Fibroblast of lung (primary cell): ENCODE data around the gene KRT72. TPM values are rescaled to one million over a fixed set of nuclear protein-coding genes. Genes with fewer than 3 reads are reported as not detected.
"Not testable (repeated sequence)": the region's sequence is repeated elsewhere in the genome, so short reads cannot be mapped to it uniquely, and the experiment has no call there.

Experiments
- DNase-seq, 2 donors: peaks; one replicate each; pipeline versions ENCODE4 v3.0.0 to v3.0.0-alpha.2; 2010; ENCODE audit warnings: low read depth in 2 of 2
- H2AFZ ChIP-seq: 2 replicates; pipeline ENCODE4 v1.5.1; 2012; ENCODE audit warnings: low read length, control low read depth, inconsistent platforms
- H3K27ac ChIP-seq: 2 replicates; pipeline ENCODE4 v1.5.1; 2011; ENCODE audit warnings: low read length, control low read depth; ENCODE audit not compliant: insufficient read depth
- H3K27me3 ChIP-seq: 2 replicates; pipeline ENCODE4 v1.5.1; 2011; ENCODE audit warnings: mild to moderate bottlenecking, low read length; ENCODE audit not compliant: control insufficient read depth, insufficient read depth
- H3K36me3 ChIP-seq: 2 replicates; pipeline ENCODE4 v1.5.1; 2011; ENCODE audit warnings: low read length; ENCODE audit not compliant: control insufficient read depth, insufficient read depth
- H3K4me1 ChIP-seq: 2 replicates; pipeline ENCODE4 v1.5.1; 2011; ENCODE audit warnings: low read length; ENCODE audit not compliant: control insufficient read depth, insufficient read depth; ENCODE audit errors: extremely low read depth
- H3K4me2 ChIP-seq: 2 replicates; pipeline ENCODE4 v1.5.1; 2011; ENCODE audit warnings: low read length, control low read depth; ENCODE audit not compliant: insufficient read depth; ENCODE audit errors: extremely low read depth
- H3K4me3 ChIP-seq, 4 experiments: fragments of 200-600 bp in 1 of 4; sonication (generic) in 1 of 4; replicated peaks in 1 of 4; 2 replicates each; pipeline ENCODE4 v1.5.1; 2011 to 2016; ENCODE audit warnings: low read length in 4 of 4, low read depth in 3 of 4, mild to moderate bottlenecking in 3 of 4, control low read depth in 2 of 4, inconsistent platforms in 1 of 4, mixed read lengths in 1 of 4; ENCODE audit not compliant: insufficient read depth in 1 of 4; ENCODE audit errors: control extremely low read depth in 1 of 4
- H3K79me2 ChIP-seq: 2 replicates; pipeline ENCODE4 v1.5.1; 2012; ENCODE audit warnings: mild to moderate bottlenecking, low read length, inconsistent platforms; ENCODE audit not compliant: control insufficient read depth, insufficient read depth
- H3K9ac ChIP-seq: 2 replicates; pipeline ENCODE4 v1.5.1; 2011; ENCODE audit warnings: mild to moderate bottlenecking, low read length, control low read depth; ENCODE audit not compliant: insufficient read depth
- H3K9me3 ChIP-seq: 2 replicates; pipeline ENCODE4 v1.5.1; 2012; ENCODE audit warnings: low read depth, low read length; ENCODE audit not compliant: control insufficient read depth, insufficient read depth
- H4K20me1 ChIP-seq: 2 replicates; pipeline ENCODE4 v1.5.1; 2011; ENCODE audit warnings: low read length; ENCODE audit not compliant: control insufficient read depth, insufficient read depth; ENCODE audit errors: extremely low read depth
- CTCF ChIP-seq, 2 donors: IDR thresholded peaks in 1 of 2; conservative IDR thresholded peaks in 1 of 2; 1 replicate in 1 of 2; 2 replicates in 1 of 2; pipeline ENCODE4 v1.5.1; 2011 to 2012; ENCODE audit warnings: low read length in 2 of 2, control low read depth in 1 of 2, inconsistent platforms in 1 of 2, low read depth in 1 of 2, mild to moderate bottlenecking in 1 of 2
- EZH2 ChIP-seq: IDR thresholded peaks from 2 replicates; pipeline ENCODE4 v1.5.1; 2012; ENCODE audit warnings: low read length, control low read depth, mild to moderate bottlenecking; ENCODE audit errors: missing control alignments
- polyA plus RNA-seq, 2 donors: library from polyadenylated mRNA; depleted of rRNA in 1 of 2; stranded (reverse) in 1 of 2; unstranded in 1 of 2; fragments of >200 nt; gene quantifications; 2 replicates each; pipeline ENCODE4 v1.2.1, GENCODE V29; 2011 to 2012; ENCODE audit warnings: missing spikeins in 1 of 2
- total RNA-seq: library from RNA; depleted of rRNA; stranded (reverse); fragments of >200 nt; gene quantifications from 2 replicates; pipeline ENCODE4 v1.2.1, GENCODE V29; 2014

KRT72 gene
- total and polyA plus RNA-seq, 2 donors (not counting 1 experiment from before 2014, with no cell fraction given) = not detected

DNA sequence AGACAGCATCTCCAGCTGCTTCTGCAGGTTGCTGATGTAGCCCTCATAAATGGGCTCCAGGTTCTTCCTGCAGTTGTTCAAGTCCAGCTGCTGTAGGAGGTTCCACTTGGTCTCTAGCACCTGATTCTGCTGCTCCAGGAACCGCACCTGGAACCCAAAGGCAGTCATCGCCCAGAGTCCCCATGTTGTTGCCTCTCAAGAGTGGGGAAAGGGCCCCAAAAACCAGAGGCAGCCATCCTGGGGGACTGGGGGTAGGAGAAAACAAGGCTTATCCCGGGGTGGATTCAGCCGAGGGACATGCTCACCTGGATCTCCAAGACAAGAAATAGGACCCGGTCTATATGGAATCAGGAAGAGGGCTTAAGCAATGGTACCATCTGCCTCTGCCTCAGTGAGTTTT, 2.3 kb downstream of the KRT72 start:
- Histone ChIP-seq H3K4me1 (no peaks in the 10 kb centered on the region), H2AFZ (no peak overlapping the region), H3K36me3 (no peaks in the 10 kb centered on the region), H3K9me3 (no peaks in the 10 kb centered on the region), H3K27me3 (peaks cover 15% of the 10 kb centered on the region), H3K27ac (no peak overlapping the region), H3K4me3 (no peak overlapping the region), H3K4me2 (no peak overlapping the region), H4K20me1 (no peaks in the 10 kb centered on the region), H3K9ac (no peak overlapping the region), H3K79me2 (no peaks in the 10 kb centered on the region)
- DNase-seq = no peak
- TF ChIP-seq CTCF (conservative IDR thresholded peaks at IDR 0.05 in 1 of 2, IDR thresholded peaks at IDR 0.05 in 1 of 2; ENCODE audit: low read depth in 1 of 2, low read length in 2 of 2) = no peak
- no peak for TF ChIP-seq EZH2

GRCh38 chr12:52594237-52594636, 7.0 kb downstream of the KRT72 start:
- H3K36me3 ChIP-seq, H3K9me3 ChIP-seq, H3K27ac ChIP-seq, H2AFZ ChIP-seq, H3K27me3 ChIP-seq, H3K4me3 ChIP-seq, H3K9ac ChIP-seq, H3K79me2 ChIP-seq, H4K20me1 ChIP-seq, DNase-seq, H3K4me1 ChIP-seq, H3K4me2 ChIP-seq: not testable (repeated sequence)

DNA sequence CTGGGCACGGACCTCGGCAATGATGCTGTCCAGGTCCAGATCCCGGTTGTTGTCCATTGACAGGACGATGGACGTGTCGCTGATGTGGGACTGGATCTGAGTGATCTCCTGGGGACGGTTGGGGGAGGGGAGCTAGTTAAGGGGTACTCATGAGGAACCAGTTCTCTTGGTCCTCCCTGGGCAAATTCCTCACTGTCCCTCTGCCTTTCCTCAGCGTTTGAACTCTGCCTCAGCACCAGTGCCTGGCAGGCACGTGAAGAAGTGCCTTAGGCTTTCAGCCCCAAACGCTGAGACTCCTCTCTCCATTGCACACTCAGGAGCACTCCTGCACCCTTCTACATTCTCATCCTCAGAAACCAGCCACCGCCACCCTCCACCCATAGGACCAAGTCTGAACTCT, 9.7 kb downstream of the KRT72 start:
- TF ChIP-seq EZH2 (no peak), CTCF (conservative IDR thresholded peaks at IDR 0.05 in 1 of 2, IDR thresholded peaks at IDR 0.05 in 1 of 2; ENCODE audit: low read depth in 1 of 2, low read length in 2 of 2) (no peak)
- H4K20me1 ChIP-seq = no peaks in the 10 kb centered on the region
- no peak overlapping the region for H3K4me2 ChIP-seq
- no peak overlapping the region for H3K27ac ChIP-seq
- H3K36me3 ChIP-seq = no peaks in the 10 kb centered on the region
- no peaks in the 10 kb centered on the region for H3K9me3 ChIP-seq
- DNase-seq = no peak
- no peaks in the 10 kb centered on the region for H3K27me3 ChIP-seq
- no peaks in the 10 kb centered on the region for H3K79me2 ChIP-seq
- no peak overlapping the region for H2AFZ ChIP-seq
- H3K4me1 ChIP-seq = no peaks in the 10 kb centered on the region
- no peak overlapping the region for H3K9ac ChIP-seq
- no peak overlapping the region for H3K4me3 ChIP-seq
